CD4-positive, alpha-beta T cell treated with Interleukin-6 at 100 ng/mL for 8 hours (primary cell): Measurements from ENCODE around the gene OLFML1.

Source experiments
- DNase-seq: peaks from one replicate; pipeline ENCODE4 v3.0.0-alpha.2; 2020; ENCODE audit warnings: mixed read lengths, low spot score

Gene OLFML1

GRCh38 chr11:7480113-7480512, 5.2 kb upstream of the OLFML1 start:
- no peak for DNase-seq

GRCh38 chr11:7484131-7484530, 1.2 kb upstream of the OLFML1 start:
- no peak for DNase-seq

- no peak for DNase-seq
Observed at GRCh38 chr11:7484645-7485044, 661 bp upstream of the OLFML1 start.

- DNase-seq: no peak
Observed at GRCh38 chr11:7486098-7486780, 933 bp downstream of the OLFML1 start.

GRCh38 chr11:7486781-7487140, 1.5 kb downstream of the OLFML1 start:
- DNase-seq: no peak

- no peak for DNase-seq
Observed at GRCh38 chr11:7487360-7487759, 2.1 kb downstream of the OLFML1 start.

- no peak for DNase-seq
Observed at GRCh38 chr11:7488681-7489080, 3.4 kb downstream of the OLFML1 start.

GRCh38 chr11:7489376-7489775, 4.1 kb downstream of the OLFML1 start:
- no peak for DNase-seq

- no peak for DNase-seq
Observed at GRCh38 chr11:7490054-7490453, 4.7 kb downstream of the OLFML1 start.

- DNase-seq: no peak
Observed at GRCh38 chr11:7490535-7490934, 5.2 kb downstream of the OLFML1 start.

GRCh38 chr11:7492253-7492652, 6.9 kb downstream of the OLFML1 start:
- DNase-seq: no peak

GRCh38 chr11:7493670-7494069, 8.4 kb downstream of the OLFML1 start:
- DNase-seq: no peak

GRCh38 chr11:7494086-7494745, 8.9 kb downstream of the OLFML1 start:
- no peak for DNase-seq

- DNase-seq: no peak
Observed at GRCh38 chr11:7495882-7496551, 10.7 kb downstream of the OLFML1 start.

GRCh38 chr11:7498193-7498592, 12.9 kb downstream of the OLFML1 start:
- DNase-seq: no peak

GRCh38 chr11:7499081-7499480, 13.8 kb downstream of the OLFML1 start:
- DNase-seq: no peak

GRCh38 chr11:7500251-7500650, 14.9 kb downstream of the OLFML1 start:
- DNase-seq: no peak

- no peak for DNase-seq
Observed at GRCh38 chr11:7501251-7501650, 15.9 kb downstream of the OLFML1 start.

GRCh38 chr11:7501894-7502293, 16.6 kb downstream of the OLFML1 start:
- no peak for DNase-seq

- no peak for DNase-seq
Observed at GRCh38 chr11:7506243-7506642, 20.9 kb downstream of the OLFML1 start.

- DNase-seq: no peak
Observed at GRCh38 chr11:7508087-7508486, 22.8 kb downstream of the OLFML1 start.

GRCh38 chr11:7509966-7510365, 24.7 kb downstream of the OLFML1 start:
- DNase-seq: no peak

- DNase-seq: no peak
Observed at GRCh38 chr11:7511401-7511800, 26.1 kb downstream of the OLFML1 start.
